Trophoblast cell (in vitro differentiated cells and primary cell): ENCODE data around the gene ANKIB1.

Experiments used
- DNase-seq, 2 donors: peaks; one replicate each; pipeline ENCODE4 v3.0.0-alpha.2; 2016
- H2AFZ ChIP-seq: 2 replicates; pipeline ENCODE4 v1.6.1; 2013; ENCODE audit warnings: low read length, moderate library complexity, mild to moderate bottlenecking; ENCODE audit not compliant: insufficient read depth, poor library complexity
- H2AK5ac ChIP-seq: 2 replicates; pipeline ENCODE4 v1.6.1; 2013; ENCODE audit warnings: mild to moderate bottlenecking, low read length
- H2BK120ac ChIP-seq: 2 replicates; pipeline ENCODE4 v1.6.1; 2013; ENCODE audit warnings: low read length, mild to moderate bottlenecking, moderate library complexity; ENCODE audit not compliant: insufficient read depth, poor library complexity
- H2BK12ac ChIP-seq: 2 replicates; pipeline ENCODE4 v1.6.1; 2013; ENCODE audit warnings: mild to moderate bottlenecking, low read length, moderate library complexity
- H2BK5ac ChIP-seq: 2 replicates; pipeline ENCODE4 v1.6.1; 2013; ENCODE audit warnings: low read length, low read depth, moderate library complexity, mild to moderate bottlenecking; ENCODE audit not compliant: poor library complexity
- H3K14ac ChIP-seq: 2 replicates; pipeline ENCODE4 v1.6.1; 2013; ENCODE audit warnings: mild to moderate bottlenecking, low read length
- H3K18ac ChIP-seq: 2 replicates; pipeline ENCODE4 v1.6.1; 2013; ENCODE audit warnings: mild to moderate bottlenecking, low read length
- H3K23ac ChIP-seq: 2 replicates; pipeline ENCODE4 v1.6.1; 2013; ENCODE audit warnings: low read length
- H3K27ac ChIP-seq: 2 replicates; pipeline ENCODE4 v1.5.1; 2013; ENCODE audit warnings: low read depth, mild to moderate bottlenecking, inconsistent platforms, low read length, moderate library complexity
- H3K27me3 ChIP-seq: 2 replicates; pipeline ENCODE4 v1.6.1; 2013; ENCODE audit warnings: inconsistent platforms, mild to moderate bottlenecking, low read length, moderate library complexity; ENCODE audit not compliant: insufficient read depth
- H3K36me3 ChIP-seq, 2 experiments: 1 replicate in 1 of 2; 2 replicates in 1 of 2; pipeline ENCODE4 v1.6.1; 2013; ENCODE audit warnings: low read length in 2 of 2, mild to moderate bottlenecking in 2 of 2, moderate library complexity in 1 of 2; ENCODE audit not compliant: insufficient read depth in 2 of 2, control insufficient read depth in 1 of 2
- H3K4ac ChIP-seq: 2 replicates; pipeline ENCODE4 v1.6.1; 2013; ENCODE audit warnings: low read depth, mild to moderate bottlenecking, low read length, moderate library complexity
- H3K4me1 ChIP-seq, 2 experiments: 1 replicate in 1 of 2; 2 replicates in 1 of 2; pipeline ENCODE4 v1.6.1; 2013; ENCODE audit warnings: low read length in 2 of 2, mild to moderate bottlenecking in 2 of 2, moderate library complexity in 1 of 2; ENCODE audit not compliant: insufficient read depth in 2 of 2, control insufficient read depth in 1 of 2
- H3K4me2 ChIP-seq: 2 replicates; pipeline ENCODE4 v1.6.1; 2013; ENCODE audit warnings: inconsistent platforms, mild to moderate bottlenecking, low read length, moderate library complexity
- H3K4me3 ChIP-seq: 2 replicates; pipeline ENCODE4 v1.5.1; 2013; ENCODE audit warnings: mild to moderate bottlenecking, low read depth, low read length, inconsistent platforms
- H3K79me1 ChIP-seq: one replicate; pipeline ENCODE4 v1.6.1; 2013; ENCODE audit warnings: low read length
- H3K79me2 ChIP-seq: 2 replicates; pipeline ENCODE4 v1.6.1; 2013; ENCODE audit warnings: low read length, mild to moderate bottlenecking; ENCODE audit not compliant: control insufficient read depth, insufficient read depth, poor library complexity
- H3K9ac ChIP-seq: 2 replicates; pipeline ENCODE4 v1.6.1; 2013; ENCODE audit warnings: mild to moderate bottlenecking, low read length
- H3K9me3 ChIP-seq: 2 replicates; pipeline ENCODE4 v1.6.1; 2013; ENCODE audit warnings: low read depth, mild to moderate bottlenecking, control low read depth, inconsistent platforms, low read length; ENCODE audit not compliant: insufficient read depth
- H4K12ac ChIP-seq: 2 replicates; pipeline ENCODE4 v1.6.1; 2013; ENCODE audit warnings: low read depth, mild to moderate bottlenecking, low read length, moderate library complexity
- H4K8ac ChIP-seq: 2 replicates; pipeline ENCODE4 v1.6.1; 2013; ENCODE audit warnings: low read depth, mild to moderate bottlenecking, low read length, moderate library complexity
- H4K91ac ChIP-seq: one replicate; pipeline ENCODE4 v1.6.1; 2013; ENCODE audit warnings: low read depth, mild to moderate bottlenecking, low read length, moderate library complexity
- WGBS: extraction: QIAGEN DNeasy Blood & Tissue Kit; methylation state at CpG from one replicate; pipeline ENCODE4 v1.1.7; 2013; ENCODE audit warnings: missing lambda C conversion rate; ENCODE audit not compliant: insufficient read length, insufficient coverage; ENCODE audit errors: extremely low coverage; 5-methylcytosine and 5-hydroxymethylcytosine counted together

The ANKIB1 gene

DNA sequence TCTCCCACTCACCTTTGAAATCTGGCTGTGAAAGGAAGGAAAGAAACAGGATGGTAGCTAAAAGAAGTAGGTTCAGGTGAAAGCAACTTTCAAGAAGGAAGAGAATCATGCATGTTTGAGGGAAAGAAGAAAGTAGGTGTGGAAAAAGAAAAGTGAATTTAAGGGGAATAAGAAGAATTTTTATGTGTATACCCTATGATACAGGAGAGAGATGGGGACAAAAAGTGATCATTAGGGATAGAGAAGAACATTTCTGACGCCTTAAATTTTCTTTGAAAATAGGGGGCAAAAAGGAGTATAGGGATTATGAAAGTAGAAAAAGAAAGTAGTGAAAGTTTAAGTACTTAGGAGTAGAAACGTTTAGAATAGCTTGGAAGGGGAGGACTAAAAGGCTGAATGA lies 15.2 kb upstream of the ANKIB1 start:
- Histone ChIP-seq H4K12ac (no peak overlapping the region), H3K79me2 (no peaks in the 10 kb centered on the region), H3K4me3 (no peak overlapping the region), H4K8ac (no peak overlapping the region), H2BK5ac (no peak overlapping the region), H3K36me3 (peaks cover 4 to 5% of the 10 kb centered on the region in 2 experiments), H3K27ac (no peak overlapping the region), H2BK120ac (no peak overlapping the region), H3K14ac (no peak overlapping the region), H3K79me1 (no peaks in the 10 kb centered on the region), H4K91ac (no peak overlapping the region), H3K4me2 (no peak overlapping the region), H2BK12ac (no peak overlapping the region), H3K18ac (no peak overlapping the region), H3K23ac (no peak overlapping the region), H2AFZ (no peak overlapping the region), H3K4ac (no peak overlapping the region), H3K9me3 (no peaks in the 10 kb centered on the region), H3K9ac (no peak overlapping the region), H3K27me3 (no peaks in the 10 kb centered on the region), H3K4me1 (no peaks in the 10 kb centered on the region), H2AK5ac (no peak overlapping the region)
- 100% methylated on average over 1 of the region's 2 CpGs for WGBS
- DNase-seq = no peak

- Histone ChIP-seq H2AK5ac (no peak overlapping the region), H2BK120ac (no peak overlapping the region), H3K79me2 (peaks cover 10% of the 10 kb centered on the region), H3K14ac (no peak overlapping the region), H3K27ac (no peak overlapping the region), H2BK12ac (no peak overlapping the region), H2BK5ac (no peak overlapping the region), H2AFZ (no peak overlapping the region), H3K4me1 (no peaks in the 10 kb centered on the region), H4K91ac (no peak overlapping the region), H4K8ac (no peak overlapping the region), H3K27me3 (no peaks in the 10 kb centered on the region), H3K9me3 (no peaks in the 10 kb centered on the region), H3K4me2 (no peak overlapping the region), H4K12ac (no peak overlapping the region), H3K36me3 (peaks cover 0 to 4% of the 10 kb centered on the region in 2 experiments), H3K18ac (no peak overlapping the region), H3K23ac (no peak overlapping the region), H3K4me3 (no peak overlapping the region), H3K4ac (no peak overlapping the region), H3K9ac (no peak overlapping the region), H3K79me1 (peaks cover 14% of the 10 kb centered on the region)
- no peak for DNase-seq
- no CpG with 5 or more reads among the region's 6 CpGs for WGBS
Observed at GRCh38 chr7:92242972-92243371, 2.8 kb upstream of the ANKIB1 start.

DNA sequence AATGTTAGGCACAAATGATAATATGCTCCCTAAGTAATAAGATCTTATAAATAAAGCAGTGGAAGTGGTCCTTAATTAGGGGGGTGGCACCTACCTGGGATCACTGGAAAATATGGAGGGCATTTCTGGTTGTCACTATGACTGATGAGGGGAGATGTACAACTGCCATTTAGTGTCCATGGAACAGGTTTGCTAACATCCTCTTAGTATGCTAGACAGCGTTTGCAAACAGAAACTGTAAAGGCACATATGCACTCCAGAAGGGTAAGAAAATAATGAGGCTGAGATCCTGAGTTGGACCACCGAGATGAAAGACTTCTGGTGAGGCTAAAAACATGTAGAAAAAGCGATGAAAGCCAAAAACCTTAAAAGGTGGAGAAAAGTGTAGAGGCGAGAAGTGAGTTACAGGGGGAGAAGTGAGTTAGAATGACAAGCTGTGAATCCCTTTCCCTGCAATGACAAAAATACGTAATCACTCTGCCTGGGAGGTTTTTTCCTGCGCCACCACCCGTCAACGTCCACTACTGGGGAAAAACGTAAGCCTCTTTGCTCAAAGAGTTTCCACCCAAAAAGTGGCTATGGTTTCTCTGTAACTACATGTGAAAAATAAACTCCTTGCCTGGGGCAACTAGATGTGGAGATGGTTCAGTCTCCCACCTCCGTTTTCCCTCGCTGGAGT lies 827 bp upstream of the ANKIB1 start:
- peak overlapping the region; percentile 41 for H2AK5ac ChIP-seq
- H3K9ac ChIP-seq = peak overlapping the region; percentile 96
- H2BK12ac ChIP-seq = no peak overlapping the region
- no peaks in the 10 kb centered on the region for H3K27me3 ChIP-seq
- H3K27ac ChIP-seq = peak overlapping the region; percentile 94
- H4K8ac ChIP-seq = peak overlapping the region; percentile 90
- peak overlapping the region; percentile 92 for H3K18ac ChIP-seq
- H3K14ac ChIP-seq = peak overlapping the region; percentile 68
- peaks cover 0 to 2% of the 10 kb centered on the region in 2 experiments for H3K36me3 ChIP-seq
- H2BK5ac ChIP-seq = peak overlapping the region; percentile 89
- no peaks in the 10 kb centered on the region for H3K4me1 ChIP-seq
- no peak overlapping the region for H2BK120ac ChIP-seq
- H4K91ac ChIP-seq = peak overlapping the region; percentile 89
- peak overlapping the region; percentile 23 for H4K12ac ChIP-seq
- WGBS = no CpG with 5 or more reads among the region's 11 CpGs
- no peak for DNase-seq
- H3K4me3 ChIP-seq = peak overlapping the region; percentile 91
- peak overlapping the region; percentile 81 for H2AFZ ChIP-seq
- H3K79me1 ChIP-seq = peaks cover 14% of the 10 kb centered on the region
- H3K9me3 ChIP-seq = no peaks in the 10 kb centered on the region
- peaks cover 10% of the 10 kb centered on the region for H3K79me2 ChIP-seq
- peak overlapping the region; percentile 9 for H3K4ac ChIP-seq
- no peak overlapping the region for H3K23ac ChIP-seq
- H3K4me2 ChIP-seq = peak overlapping the region; percentile 95

- no CpG with 5 or more reads among the region's 35 CpGs for WGBS
- Histone ChIP-seq H3K4me1 (no peaks in the 10 kb centered on the region), H2BK12ac (no peak overlapping the region), H3K4me2 (peak overlapping the region; percentile 95), H3K23ac (no peak overlapping the region), H2AFZ (peak overlapping the region; percentile 46), H3K9me3 (no peaks in the 10 kb centered on the region), H3K36me3 (no peaks in the 10 kb centered on the region), H4K91ac (peak overlapping the region; percentile 78), H2BK120ac (no peak overlapping the region), H3K79me2 (peaks cover 10% of the 10 kb centered on the region), H2BK5ac (peak overlapping the region; percentile 67), H2AK5ac (no peak overlapping the region), H3K9ac (peak overlapping the region; percentile 75), H3K79me1 (peaks cover 14% of the 10 kb centered on the region), H3K14ac (peak overlapping the region; percentile 56), H4K12ac (peak overlapping the region; percentile 70), H3K27me3 (no peaks in the 10 kb centered on the region), H3K27ac (peak overlapping the region; percentile 94), H3K4ac (peak overlapping the region; percentile 7), H4K8ac (peak overlapping the region; percentile 80), H3K4me3 (peak overlapping the region; percentile 91), H3K18ac (peak overlapping the region; percentile 71)
- peak; percentile 2 to 51 for DNase-seq
Observed at GRCh38 chr7:92246360-92247101, 757 bp downstream of the ANKIB1 start.
